NOMO-1 treated with dmso at 0.1 percent for 144 hours (cell line): ENCODE results near the gene STRIP1.

Experiments
- DNase-seq: peaks from one replicate; lab custom pipeline; 2025; ENCODE audit not compliant: unreplicated experiment; lab: John Stamatoyannopoulos, UW

The STRIP1 gene, protein sequence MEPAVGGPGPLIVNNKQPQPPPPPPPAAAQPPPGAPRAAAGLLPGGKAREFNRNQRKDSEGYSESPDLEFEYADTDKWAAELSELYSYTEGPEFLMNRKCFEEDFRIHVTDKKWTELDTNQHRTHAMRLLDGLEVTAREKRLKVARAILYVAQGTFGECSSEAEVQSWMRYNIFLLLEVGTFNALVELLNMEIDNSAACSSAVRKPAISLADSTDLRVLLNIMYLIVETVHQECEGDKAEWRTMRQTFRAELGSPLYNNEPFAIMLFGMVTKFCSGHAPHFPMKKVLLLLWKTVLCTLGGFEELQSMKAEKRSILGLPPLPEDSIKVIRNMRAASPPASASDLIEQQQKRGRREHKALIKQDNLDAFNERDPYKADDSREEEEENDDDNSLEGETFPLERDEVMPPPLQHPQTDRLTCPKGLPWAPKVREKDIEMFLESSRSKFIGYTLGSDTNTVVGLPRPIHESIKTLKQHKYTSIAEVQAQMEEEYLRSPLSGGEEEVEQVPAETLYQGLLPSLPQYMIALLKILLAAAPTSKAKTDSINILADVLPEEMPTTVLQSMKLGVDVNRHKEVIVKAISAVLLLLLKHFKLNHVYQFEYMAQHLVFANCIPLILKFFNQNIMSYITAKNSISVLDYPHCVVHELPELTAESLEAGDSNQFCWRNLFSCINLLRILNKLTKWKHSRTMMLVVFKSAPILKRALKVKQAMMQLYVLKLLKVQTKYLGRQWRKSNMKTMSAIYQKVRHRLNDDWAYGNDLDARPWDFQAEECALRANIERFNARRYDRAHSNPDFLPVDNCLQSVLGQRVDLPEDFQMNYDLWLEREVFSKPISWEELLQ

DNA sequence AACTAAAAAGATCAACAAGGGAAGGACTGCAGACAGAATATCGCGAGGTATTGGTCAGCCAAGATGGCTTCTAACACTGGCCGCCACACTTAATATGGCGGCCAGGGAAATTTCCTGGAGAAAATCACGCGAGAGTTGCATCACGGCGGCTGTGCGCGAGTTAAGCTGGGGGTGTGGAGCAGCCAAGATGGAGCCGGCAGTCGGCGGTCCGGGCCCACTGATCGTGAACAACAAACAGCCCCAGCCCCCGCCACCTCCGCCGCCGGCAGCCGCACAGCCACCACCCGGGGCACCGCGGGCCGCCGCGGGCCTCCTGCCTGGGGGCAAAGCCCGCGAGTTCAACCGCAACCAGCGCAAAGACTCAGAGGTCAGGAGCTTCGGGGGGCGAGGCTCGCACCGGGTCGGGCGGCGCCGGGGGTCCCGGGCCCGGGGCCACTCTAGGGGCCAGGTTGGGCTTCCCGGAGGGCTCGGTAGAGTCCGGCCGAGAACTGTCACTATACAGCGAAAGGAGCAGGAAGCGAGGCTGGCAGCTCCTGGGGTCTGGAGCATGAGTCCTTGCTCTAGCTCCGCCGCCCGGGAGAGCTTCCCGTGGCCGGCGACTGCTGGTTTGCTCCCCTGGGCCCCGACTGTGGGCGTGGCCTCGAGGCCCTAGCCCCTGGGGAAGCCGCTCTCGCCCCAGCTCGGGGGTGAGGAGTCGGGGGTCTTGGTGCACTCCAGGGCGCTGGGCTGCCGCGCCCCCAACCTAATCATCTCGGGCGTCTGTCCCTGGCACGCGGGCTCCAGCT lies at the start of gene STRIP1:
STRIP1 (plus strand) TSS at position 174 of the 785 bp plus-strand sequence; CDS start at position 188, 14 bp downstream.
- DNase-seq: peak; percentile 92

DNA sequence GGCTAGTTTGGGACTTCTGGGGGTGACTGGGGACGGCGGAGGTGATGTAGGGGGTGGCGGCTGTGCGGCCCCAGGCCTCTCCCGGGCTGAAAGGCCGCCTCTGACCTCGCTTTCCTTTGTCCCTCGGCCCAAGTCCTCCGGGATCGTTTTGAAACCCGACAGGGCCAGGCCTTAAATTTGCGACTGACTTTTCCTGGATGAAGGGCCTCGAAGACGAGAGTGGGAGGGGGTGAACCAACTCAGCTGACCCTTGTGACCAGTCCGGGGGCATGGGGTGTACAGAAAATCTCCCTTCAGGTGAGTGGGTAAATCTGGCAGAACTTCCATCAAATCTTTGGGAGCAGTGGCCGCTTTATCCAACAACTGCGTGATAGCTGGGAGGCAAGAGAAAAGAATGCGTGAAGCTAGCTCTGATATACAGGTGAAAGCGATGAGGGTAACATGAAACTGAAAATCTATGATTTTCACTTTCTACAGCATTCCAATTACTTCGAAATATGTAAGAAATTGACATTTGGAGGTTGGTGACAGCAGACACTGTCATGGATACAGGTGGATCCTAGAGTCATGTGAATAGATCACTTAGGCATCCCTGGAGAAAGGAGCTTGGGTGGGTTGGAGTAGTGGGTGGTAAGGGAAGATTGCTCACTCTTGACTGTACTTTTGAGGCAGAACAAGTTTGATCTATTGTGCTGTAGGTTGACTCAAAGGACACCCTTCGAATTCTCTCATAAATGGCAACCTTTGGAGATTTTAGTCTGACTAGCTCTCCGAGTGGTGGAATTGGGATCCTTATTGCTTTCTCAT lies 49.0 kb upstream of the STRIP1 start:
- no peak for DNase-seq

DNA sequence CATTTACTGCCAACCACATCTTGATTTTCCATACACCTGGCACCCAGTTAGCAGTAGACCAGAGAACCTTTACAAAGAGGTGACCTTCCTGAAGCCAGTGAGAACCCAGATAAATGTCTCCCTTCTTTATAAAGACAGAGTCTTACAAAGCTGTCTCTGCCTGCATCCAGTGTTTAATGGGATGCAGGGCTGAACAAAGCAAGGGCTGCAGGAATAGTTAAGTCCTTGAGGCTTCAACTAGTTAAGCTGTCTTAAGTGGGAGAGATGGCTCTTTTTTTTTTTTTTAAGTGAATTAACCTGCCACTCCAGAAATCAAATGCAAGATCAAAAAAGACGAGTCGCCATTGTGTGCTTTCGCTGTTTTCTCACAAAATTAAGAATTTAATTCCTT lies 48.4 kb upstream of the STRIP1 start:
- DNase-seq: no peak

DNA sequence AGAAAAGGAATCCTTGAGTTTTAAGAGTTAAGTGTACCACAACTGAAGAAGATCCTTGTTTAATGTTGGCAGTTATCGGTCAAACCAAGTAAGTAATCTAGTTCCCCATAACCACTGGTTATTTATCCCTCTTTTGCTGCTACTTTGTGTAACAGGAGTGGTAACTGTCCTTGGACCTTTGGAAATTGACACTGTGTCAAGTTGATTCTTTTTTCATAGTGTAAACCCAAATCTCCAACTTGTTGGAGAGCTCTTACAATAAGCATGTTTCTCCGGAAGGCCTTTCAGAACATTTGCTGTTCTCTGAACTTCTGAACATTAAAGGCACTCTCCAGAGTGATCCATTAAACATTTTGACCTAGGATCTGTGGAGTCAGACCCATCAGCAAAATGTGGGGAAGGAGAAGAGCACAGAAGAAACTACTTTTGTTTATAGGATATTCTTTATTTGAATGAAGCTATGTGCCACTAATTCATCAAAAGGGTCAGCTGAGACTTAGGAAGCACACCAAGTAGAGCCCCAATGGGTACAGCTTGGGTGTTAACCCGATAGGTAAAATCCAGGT lies 46.0 kb upstream of the STRIP1 start:
- no peak for DNase-seq

DNA sequence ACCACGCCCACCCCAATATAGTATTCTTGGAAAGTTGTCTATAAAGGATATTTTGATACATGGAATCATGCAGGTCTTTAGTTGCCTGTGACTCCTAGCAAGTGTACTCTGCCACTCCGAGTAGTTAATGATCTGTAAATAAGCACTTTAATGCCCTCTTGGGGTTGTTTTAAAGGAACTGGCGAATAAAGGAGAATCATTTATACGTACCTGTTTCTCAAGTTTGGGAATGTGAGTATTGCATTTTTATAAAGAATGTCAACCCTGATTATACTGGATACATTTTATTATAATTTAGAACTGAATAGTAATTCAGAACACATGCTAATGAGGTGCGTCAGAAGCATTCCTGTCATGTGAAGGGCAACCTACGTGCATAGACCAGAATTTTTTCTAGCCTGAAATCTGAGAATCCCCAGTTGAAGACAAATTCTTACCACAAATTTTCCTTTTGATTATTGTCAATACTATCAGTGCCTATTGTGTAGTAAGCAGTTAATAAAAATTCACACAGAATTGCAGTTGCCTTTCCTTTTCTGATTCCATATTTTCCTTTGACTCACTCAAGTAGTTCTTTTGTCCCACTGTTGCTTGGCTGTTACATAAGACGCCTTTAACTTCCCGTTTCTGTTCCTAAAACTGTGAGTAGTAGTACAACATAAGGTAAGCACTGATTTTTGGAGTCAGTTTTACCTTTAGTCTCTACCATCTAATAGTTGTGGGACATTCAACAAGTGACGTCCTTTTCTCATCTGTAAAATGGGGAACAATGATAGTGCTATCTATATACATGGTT lies 44.7 kb upstream of the STRIP1 start:
- DNase-seq: no peak

DNA sequence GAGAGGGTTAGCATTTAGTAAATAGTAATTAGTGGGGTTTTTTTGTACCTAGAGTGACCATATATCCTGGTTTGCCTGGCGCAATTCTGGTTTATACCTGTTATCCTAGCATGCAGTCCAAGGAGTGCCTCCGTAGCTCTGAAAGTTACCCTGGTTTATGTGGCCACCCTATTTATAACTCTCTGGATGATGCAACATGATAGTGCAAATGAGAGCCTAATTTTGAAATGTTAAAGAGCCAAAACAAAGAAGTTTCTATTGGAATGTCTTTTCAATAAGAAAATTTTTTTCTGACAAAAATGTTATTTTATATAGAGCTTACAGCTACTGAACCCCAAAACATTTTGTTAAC lies 44.1 kb upstream of the STRIP1 start:
- no peak for DNase-seq

DNA sequence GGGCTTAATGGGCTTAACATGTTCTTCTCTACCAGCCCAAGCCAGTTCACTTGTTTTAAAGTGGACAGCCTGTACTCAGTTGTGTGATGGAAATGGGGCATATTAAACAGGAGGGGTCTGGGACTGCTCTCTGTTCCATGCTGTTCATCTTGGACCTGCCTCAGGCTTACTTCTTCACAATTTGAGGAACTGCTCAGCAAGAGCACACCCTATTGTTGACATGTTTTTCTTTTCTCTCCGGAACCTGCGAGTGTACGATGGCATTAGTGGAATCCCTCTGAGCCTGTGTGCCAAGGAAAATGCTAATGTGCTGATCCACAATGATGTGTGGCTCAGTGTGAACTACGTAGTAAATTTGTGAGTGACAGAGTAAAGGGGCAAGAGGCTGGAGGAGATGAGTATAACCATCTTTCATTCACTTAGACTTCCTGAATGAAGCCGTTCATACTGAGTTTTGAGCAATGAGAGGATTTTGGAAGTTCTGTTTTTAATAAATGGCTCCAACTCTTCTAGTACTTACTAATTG lies 43.0 kb upstream of the STRIP1 start:
- no peak for DNase-seq

DNA sequence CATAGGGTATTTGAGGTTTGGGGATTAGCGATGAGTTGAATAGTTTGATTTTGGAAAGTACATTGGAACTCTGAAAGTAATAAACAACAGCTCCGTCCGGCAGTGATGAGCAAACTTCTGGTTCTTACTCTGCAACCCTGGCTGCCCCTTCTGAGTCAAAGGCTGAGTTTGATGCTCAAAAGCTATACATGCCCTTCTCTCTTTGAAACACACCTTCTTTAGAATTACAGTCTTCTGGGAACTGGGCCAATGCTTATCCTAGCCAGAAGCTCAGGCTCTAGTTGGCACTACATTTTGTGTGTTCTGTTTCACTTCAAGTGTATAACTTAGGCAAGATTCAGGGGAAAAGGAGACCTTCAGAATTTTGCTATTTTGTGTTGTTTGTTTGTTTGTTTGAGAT lies 40.5 kb upstream of the STRIP1 start:
- no peak for DNase-seq

DNA sequence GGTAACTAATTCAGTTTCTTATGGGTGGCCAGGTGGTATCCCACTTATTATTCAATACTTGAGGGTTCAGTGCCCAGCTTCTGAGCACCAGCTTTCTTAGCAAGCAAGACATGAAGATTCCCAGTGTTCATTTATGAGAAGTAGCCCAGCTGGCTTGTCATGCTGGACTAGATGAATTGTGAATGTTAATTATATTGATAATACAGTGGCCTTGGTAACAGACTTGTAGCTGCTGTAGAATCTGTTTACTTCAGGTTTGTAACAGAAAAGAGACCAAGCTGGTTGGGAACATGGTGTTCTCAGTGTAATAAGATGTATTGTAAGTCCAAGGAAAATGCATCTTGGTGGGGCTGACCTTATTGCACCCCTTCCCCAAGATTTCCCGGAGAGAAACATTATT lies 39.8 kb upstream of the STRIP1 start:
- no peak for DNase-seq

DNA sequence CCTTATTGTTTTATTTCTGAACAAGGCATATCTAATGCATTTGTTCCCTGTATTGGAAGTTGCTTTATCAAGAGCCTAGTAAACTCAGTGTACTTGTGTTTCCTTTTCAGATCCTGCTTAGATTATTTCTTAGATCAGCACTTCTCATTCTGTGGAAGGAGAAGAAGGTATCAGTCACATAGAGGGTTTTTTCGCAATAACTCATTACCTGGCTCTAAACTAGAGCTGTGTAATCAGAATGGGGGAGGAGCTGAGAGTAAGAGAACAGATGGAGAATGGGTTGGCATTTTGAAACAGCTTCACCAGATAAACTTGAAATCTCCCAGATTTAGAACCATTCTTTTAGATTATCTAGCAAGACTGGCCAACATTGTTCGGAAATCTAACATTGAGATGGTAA lies 38.9 kb upstream of the STRIP1 start:
- no peak for DNase-seq

DNA sequence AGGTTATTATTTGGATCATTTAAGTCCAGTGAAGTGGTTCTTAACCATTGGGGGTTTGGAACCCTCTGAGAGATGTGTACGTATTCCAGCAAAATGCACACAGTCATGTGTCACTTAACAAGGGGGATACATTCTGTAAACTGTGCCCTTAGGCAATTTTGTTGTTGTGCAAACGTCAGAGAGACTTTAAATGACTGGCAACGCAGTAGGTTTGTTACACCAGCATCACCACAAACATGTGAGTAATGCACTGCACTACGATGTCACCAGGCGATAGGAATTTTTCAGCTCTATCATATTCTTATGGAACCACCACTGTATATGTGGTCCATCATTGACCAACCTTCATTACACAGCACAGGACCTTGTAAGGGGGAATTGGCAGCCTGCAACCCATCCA lies 37.9 kb upstream of the STRIP1 start:
- DNase-seq: no peak

DNA sequence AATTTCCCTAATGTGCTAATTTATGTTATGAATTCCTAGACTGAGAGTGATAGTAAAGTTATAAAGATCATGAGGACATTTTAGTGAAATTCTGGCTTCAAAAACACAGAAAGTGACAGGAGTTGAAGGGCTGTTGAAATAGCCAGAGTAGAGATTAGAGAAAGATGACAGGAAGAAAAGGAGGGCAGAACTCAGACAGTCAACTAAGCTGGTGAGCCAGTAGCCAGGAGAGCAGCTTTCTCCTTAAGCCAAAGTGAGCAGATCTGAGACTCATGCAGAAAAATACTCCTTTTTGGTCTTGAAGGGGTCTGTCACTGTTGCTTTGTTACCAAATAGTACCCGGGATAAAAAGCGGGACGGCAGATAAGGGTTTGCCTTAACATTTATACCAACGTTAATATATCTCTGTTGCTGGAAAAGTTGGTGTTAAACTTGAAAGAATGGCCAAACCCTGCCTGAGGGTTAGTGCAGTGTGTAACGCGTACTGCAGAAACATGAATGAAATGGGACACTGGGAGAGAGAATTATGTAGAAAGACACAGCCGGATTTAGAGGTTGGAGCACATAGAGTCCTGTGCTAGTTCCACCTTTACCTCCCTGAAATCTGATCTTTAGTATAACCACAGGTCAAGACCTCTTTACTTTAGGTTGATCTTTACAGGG lies 37.1 kb upstream of the STRIP1 start:
- DNase-seq: no peak

DNA sequence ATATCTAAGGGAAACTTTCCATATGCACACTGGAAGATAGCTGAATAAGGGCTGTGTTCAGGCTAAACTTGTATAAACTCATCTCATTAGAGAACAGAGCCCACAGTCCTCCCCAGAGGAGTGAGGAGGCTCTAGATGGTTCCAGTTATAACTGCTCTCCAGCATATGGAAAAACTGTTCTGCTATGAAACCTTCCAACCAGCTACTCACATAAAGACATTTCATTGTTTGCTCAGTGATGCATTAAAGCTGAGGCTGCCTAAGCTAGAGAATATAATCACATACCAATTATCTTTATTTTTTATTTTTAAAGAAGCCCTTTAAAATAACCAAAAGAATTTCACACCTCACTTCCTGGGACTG lies 36.6 kb upstream of the STRIP1 start:
- no peak for DNase-seq

DNA sequence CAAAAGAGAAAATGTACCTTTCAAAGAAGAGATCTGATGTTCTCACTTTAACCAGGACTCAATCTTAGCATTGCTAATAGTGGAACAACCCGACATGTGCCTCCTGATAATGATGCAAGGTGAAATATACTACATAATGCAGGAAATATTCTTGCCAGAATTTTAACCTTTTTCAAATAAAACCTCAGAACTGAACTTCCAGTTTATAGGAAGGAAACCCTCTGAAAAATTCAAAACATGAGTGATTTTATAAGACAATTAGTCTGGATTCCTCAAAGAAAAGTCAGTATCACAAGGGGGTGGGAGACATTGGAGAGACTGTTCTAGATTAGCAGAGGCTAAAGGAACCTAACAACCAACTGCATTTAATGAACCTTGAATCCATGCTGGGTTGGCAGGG lies 31.7 kb upstream of the STRIP1 start:
- no peak for DNase-seq

DNA sequence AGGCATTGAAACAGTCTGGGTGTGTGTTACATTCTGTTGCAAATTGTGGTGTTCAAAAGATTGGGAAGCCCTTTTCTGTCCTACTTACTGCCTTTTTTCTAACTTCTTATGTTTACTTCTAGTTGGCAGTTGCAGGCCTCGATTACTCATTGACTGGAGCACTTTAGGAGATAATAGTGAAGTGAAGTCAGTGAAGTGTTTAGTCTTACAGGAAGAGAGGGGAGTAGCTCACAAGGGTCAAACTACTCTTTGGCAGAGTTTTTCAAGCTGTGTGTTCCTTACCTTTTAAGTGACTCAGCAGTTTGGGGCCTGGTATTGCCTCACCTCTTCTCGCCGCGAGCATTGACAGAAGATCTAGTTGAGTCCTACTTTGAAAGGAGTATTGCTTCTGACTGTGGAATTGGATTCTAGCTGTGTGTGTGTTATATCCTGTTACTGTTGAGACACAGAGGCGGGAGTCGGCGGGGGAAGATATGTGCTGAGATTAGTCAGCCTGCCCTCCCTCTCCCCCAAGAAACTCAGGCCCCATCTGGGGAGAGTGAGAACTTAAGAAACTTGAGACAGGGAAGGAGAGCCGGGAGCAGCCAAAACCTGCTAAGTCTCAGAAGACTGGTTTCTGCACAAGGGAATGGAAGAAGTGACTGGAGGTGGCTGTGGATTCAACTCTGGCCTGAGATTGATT lies 30.5 kb upstream of the STRIP1 start:
- DNase-seq: peak; percentile 79

DNA sequence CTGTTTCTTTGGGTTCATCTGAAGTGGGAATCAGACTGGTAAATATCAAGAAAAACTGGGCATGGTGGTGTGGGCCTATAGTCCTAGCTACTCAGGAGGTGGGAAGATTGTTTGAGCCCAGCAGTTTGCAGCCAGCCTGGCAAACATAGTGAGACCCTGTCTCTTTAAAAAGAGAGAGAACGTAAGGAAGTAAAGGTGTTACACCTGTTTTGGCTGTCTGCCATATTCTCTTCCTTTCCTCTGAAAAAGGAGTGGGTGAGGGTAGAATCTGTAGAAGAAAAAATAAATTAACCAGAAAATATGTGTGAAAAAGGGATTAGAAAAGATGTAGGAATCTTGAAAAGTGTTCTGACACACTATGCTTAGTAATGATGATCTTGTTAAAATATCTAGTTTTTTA lies 29.8 kb upstream of the STRIP1 start:
- no peak for DNase-seq

DNA sequence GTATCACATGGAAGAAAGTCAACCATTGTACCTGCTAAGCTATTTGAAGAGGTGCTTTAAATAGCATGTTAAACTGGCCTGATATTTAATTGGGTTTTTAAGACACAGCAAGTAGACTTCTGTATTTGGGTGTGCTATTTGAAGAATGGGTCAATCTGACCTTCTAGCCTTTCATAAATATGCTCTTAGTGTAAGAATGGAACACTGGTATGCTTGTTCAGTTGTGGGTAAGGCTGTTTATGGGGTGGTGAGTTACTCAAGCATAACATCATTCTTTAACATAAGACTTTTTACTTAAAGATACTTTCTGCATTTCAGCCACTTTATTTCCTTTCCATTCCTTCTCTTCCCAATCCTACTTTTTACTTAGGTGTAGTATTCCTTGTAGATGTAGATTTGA lies 28.5 kb upstream of the STRIP1 start:
- no peak for DNase-seq

DNA sequence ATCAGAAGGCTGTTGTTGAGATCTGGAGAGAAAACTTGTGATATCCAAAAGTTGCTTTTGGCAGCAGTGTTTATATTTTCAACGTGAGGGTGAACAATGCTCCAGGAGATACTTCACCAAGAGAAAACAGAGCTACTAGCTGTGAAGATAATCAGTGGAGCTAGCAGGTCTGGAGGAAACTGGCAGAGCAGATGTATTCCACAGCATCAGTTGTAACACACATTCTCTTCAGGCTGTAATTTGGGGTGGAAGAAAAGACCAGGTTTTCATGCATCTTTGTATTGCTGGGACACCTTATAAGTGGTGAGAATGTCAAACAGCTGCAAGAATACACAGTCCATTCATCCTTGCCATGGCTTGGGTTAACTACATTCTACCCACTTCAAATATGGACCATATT lies 27.9 kb upstream of the STRIP1 start:
- no peak for DNase-seq
